GM18498 (cell line): ENCODE results near the gene KRTAP17-1.
"Not testable (repeated sequence)": the region's sequence is repeated elsewhere in the genome, so short reads cannot be mapped to it uniquely, and the experiment has no call there.

Experiments
- ATAC-seq: cut with Tn5 transposase; IDR thresholded peaks from one replicate; pipeline ENCODE4 v1.9.1; 2021; ENCODE audit warnings: mild to moderate bottlenecking, moderate library complexity; ENCODE audit not compliant: unreplicated experiment

Gene KRTAP17-1, protein sequence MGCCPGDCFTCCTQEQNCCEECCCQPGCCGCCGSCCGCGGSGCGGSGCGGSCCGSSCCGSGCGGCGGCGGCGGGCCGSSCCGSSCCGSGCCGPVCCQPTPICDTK

DNA sequence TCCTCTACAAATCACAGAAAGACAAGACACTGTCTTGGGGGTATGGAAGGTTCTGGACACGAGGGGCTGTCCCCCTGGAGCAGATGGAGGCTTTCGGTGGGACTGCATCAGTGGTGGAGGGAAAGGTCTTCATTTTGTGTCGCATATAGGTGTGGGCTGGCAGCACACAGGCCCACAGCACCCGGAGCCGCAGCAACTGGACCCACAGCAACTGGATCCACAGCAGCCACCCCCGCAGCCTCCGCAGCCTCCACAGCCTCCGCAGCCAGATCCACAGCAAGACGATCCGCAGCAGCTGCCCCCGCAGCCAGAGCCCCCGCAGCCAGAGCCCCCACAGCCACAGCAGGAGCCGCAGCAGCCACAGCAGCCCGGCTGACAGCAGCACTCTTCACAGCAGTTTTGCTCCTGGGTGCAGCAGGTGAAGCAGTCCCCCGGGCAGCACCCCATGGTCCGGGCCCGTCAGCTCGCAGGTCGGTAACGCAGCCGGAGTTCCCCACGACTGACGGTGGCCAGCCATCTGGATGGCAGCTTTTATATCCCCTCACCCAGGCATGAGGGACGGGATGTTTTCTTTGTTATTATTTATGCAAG, at the start of gene KRTAP17-1:
TSS of gene KRTAP17-1 (minus strand) at position 507 of the 591 bp plus-strand sequence. CDS start at position 447, 60 bp downstream.
- ATAC-seq = no peak

DNA sequence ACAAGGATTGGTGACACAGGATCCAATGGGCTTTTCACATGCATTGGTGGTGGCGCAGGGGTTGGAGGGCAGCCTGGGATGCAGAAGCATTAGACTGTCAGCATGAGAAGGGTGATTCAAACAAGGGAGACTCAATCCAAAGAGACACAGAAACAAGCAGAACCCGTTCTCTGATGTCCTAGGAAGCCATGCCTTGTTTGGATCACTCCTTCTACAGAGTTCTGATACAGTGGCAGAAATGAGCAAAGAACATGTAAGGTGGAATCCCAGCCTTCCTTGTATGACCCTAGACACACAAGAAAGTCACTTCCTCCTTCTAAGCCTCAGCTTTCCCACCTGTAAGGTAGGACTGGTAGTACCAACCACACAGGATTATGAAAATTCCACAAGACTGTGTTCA, 48.4 kb upstream of the KRTAP17-1 start:
- no peak for ATAC-seq

GRCh38 chr17:41360296-41360995, 44.9 kb upstream of the KRTAP17-1 start:
- ATAC-seq = no peak

DNA sequence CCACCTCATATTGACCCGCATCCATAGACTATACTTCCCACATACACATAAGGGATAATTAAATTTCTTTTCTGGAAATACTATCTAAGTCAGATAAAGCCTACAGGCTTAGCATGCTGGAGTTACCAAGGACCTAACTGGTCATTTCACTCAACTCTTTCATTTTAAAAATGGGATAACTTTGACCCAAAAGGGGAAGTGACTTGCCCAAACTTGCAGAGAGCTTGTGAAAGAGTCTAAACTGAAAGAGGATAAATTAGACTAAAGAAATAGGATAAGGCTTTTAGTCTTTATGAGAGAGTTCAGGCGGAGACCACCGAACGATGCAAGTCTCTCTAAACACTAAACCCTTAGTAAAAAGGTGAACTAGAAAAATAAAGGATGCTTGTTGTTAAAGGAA, 39.0 kb upstream of the KRTAP17-1 start:
- ATAC-seq = no peak

DNA sequence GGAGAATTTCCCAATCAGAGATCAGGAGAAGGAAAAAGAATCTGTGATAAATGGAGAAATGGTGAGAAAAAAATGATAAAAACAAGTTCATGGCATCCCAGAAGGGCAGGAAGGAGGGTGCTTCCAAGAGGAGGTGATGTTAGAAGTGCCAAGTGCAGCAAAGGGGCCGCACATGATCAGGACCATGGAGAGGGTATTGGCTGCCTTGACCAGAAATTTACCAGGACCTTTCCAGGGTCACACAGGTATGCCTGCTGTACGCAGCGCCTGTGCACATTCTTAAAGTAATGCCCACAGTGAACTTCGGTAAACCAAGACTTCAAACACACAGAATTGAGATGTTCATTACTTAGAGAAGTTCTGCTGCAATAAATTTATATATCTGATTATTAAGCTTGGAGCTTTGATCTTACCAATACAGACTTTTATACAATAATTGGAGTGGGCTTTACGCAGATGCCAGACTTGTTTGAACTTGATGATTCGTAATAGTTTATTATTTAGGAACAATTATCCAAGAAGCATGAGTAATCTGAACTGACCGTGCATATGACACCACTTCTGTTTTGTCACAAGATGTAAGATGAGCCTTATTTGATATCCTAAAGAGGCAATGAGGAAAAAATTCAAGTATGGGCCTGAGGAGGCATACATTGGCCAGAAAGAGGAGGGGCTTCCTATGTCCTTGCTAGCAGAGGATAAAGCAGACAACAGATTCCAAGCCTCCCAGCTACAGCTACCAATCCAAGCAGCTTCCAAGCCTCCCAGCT, 37.3 kb upstream of the KRTAP17-1 start:
- ATAC-seq = no peak

DNA sequence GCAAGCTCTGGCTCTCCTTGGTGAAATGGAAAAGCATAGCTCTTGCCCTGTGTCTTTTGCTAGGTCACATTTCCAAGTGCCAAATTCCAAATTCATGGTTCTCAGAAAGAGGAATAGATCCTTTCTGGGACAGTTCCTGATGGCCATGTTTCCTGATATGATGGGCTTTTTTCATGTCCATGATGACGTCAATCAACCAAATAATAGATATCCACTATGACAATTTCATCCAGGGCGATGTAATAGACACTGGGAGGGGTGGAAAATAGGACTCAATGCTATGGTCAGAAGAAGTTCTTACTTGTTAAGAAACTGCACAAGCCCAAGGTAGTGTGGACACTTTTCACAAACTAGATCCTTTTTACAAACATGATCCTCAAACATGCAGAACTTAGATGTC, 35.7 kb upstream of the KRTAP17-1 start:
- ATAC-seq = no peak

GRCh38 chr17:41350381-41350878, 34.9 kb upstream of the KRTAP17-1 start, which contains the start of gene KRT33A:
KRT33A (minus strand) TSS chr17:41350828; CDS start chr17:41350767, 61 bp downstream.
- ATAC-seq = not testable (repeated sequence)

DNA sequence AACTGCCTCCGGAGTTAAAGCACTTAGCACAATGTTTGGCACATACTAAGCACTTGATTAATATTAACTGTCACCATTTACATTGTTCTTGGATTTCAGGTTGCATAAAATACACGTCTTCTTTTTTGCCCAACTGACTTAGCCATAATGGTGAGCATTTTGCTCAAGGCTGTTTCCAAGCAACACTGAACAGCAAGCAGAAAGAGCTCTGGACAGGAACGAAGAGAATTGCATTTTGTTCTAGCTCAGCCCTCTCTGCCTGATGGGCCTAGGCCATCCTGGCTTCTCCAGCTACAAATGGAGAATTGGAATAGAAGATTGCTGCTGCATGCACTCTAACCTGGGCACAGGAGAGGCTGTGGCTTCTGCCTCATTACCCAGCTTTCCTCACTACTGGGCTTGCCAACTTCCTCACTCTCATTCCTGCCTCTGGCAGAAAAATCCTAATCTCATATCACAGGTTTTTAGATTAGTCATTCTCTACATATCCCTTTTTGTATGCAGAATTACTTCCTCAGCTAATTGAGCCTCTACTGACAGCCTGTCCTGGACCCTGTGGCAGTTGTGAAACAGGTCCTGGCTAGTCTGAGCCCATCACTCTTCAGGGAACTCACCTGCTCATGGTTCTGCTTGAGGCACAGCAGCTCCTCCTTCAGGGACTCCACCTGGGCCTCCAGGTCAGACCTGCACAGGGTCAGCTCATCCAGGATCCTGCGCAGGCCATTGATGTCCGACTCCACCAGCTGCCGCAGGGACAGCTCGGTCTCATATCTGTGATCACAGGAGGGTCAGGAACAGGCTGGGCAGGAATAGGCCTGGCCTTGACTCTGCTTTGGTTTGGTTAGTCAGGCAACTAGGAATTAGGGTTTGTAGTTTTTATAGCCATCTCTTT, 32.6 kb upstream of the KRTAP17-1 start:
- ATAC-seq = no peak

GRCh38 chr17:41346421-41346820, 30.9 kb upstream of the KRTAP17-1 start:
- not testable (repeated sequence) for ATAC-seq

DNA sequence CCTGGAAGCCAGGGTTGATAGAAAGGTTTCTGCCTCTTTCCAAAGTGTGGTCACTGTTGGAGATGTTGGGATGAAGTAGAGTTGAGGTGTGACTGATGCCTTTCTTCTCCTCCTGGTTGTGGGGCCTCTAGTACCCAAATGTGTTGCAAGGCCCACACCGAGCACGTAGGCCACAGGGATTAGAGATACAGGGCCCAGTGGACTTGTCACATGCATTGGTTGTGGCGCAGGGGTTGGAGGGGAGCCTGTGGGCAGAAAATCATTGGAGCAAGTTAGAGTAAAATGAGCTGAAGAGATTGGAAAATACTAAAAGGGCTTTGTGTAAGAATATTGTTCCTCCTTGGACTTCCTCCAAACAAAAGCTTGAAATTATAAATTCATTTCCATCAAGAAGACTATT, 30.5 kb upstream of the KRTAP17-1 start:
- no peak for ATAC-seq

DNA sequence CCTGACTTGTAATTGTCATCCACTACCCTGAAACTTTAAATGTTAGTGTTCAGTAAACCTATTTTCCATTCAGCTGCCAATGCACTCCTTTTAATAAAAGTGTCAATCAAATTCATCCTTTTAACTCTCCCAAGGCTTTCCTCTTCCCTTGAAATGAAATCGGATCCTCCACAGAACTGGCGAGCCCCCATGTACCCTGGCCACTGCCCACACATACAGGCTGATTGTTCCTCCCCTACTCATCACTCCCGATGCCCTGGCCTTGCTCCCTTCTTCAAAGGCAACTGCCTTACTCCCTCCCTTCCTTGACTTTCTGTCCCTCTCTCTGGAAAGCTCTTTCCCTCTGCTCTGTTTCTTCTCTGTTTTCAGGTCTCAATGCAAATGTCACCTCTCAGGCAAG, 27.5 kb upstream of the KRTAP17-1 start:
- no peak for ATAC-seq

- peak; percentile 46 for ATAC-seq
These were observed 25.7 kb upstream of the KRTAP17-1 start for GRCh38 chr17:41340934-41341861.

GRCh38 chr17:41340494-41340893, 25.0 kb upstream of the KRTAP17-1 start:
- ATAC-seq = no peak

GRCh38 chr17:41339571-41340172, 24.2 kb upstream of the KRTAP17-1 start:
- ATAC-seq = no peak

GRCh38 chr17:41338961-41339485, 23.5 kb upstream of the KRTAP17-1 start:
- ATAC-seq = peak; percentile 49

GRCh38 chr17:41335747-41336146, 20.2 kb upstream of the KRTAP17-1 start:
- no peak for ATAC-seq

DNA sequence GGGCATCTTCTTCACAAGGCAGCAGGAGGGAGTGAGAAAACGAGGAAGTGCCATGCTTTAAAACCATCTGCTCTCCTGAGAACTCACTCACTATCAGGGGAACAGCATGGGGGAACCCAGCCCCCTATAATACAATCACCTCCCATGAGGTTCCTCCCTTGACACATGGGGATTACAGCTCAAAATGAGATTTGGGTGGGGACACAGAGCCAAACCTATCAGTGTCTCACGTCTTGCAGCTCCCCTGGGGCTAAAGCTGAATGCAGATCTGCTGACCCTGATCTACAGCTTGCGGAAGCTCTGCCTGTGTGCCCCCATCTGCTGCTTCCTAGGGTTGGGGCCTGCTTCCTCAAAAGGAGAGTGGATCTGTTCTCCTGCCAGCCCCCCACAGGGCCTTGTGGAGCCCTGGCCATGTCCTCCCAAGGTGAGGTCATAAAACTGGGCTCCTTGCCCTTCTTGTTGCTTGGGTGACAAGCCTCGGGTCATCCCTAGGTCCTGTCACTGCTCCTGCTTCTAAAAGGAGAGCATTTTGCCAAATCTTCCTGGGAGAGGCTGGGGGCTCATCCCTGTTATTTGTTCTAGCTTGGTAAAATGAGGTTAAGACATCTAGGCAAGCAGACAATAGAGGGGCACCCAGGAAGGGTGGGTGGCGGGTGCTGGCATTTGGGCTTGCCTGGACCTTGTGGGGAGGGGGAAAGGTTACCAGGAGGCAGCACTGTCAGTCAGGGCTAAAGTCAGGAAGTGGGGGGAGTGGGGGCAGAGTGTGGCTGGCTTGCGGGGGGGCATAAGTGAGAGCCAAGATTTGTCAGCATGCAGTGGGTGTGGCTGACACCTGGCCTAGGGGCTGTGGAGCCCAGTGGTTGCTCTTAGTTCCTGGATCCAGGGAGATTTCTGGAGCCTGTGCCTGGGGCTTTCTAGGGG, 19.1 kb upstream of the KRTAP17-1 start:
- ATAC-seq = no peak

GRCh38 chr17:41333836-41334235, 18.3 kb upstream of the KRTAP17-1 start:
- no peak for ATAC-seq
